ENCODE measurements around the gene FOXP1.

FOXP1 gene

GRCh38 chr3:71454512-71455403 is 128.8 kb downstream of the FOXP1 start:
- Histone ChIP-seq H3K36me3 (replicated peaks) (no peaks in the 10 kb centered on the region), H3K27me3 (replicated peaks) (no peaks in the 10 kb centered on the region), H3K27ac (no peak overlapping the region), H3K4me3 (ENCODE audit: low read depth, low read length) (no peak overlapping the region)
- no peak for DNase-seq
- TF ChIP-seq CTCF (IDR thresholded peaks at IDR 0.05; ENCODE audit: low read depth, low read length, missing control alignments), result no peak
- in situ Hi-C loops (cut with HindIII; ENCODE audit: low pct_ligation_motif_present, low sequenced_read_pairs), result no loop called here

- Histone ChIP-seq H3K27ac (no peak overlapping the region), H3K36me3 (replicated peaks) (no peaks in the 10 kb centered on the region), H3K27me3 (replicated peaks) (no peaks in the 10 kb centered on the region), H3K4me3 (ENCODE audit: low read depth, low read length) (no peak overlapping the region)
- no peak for TF ChIP-seq CTCF (IDR thresholded peaks at IDR 0.05; ENCODE audit: low read depth, low read length, missing control alignments)
- no peak for DNase-seq
- in situ Hi-C loops (cut with HindIII; ENCODE audit: low pct_ligation_motif_present, low sequenced_read_pairs), result no loop called here
Measured at GRCh38 chr3:71453822-71454511, 129.6 kb downstream of the FOXP1 start.

- no peaks in the 10 kb centered on the region for H3K36me3 ChIP-seq (replicated peaks)
- H3K27ac ChIP-seq, result no peak overlapping the region
- H3K4me3 ChIP-seq (ENCODE audit: low read depth, low read length), result no peak overlapping the region
- TF ChIP-seq CTCF (IDR thresholded peaks at IDR 0.05; ENCODE audit: low read depth, low read length, missing control alignments), result no peak
- H3K27me3 ChIP-seq (replicated peaks), result no peaks in the 10 kb centered on the region
- DNase-seq, result no peak
- in situ Hi-C loops (cut with HindIII; ENCODE audit: low pct_ligation_motif_present, low sequenced_read_pairs), result no loop called here
Measured at GRCh38 chr3:71453319-71453718, 130.2 kb downstream of the FOXP1 start.

GRCh38 chr3:71451812-71452211 is 131.7 kb downstream of the FOXP1 start:
- H3K4me3 ChIP-seq (ENCODE audit: low read depth, low read length), result no peak overlapping the region
- no peaks in the 10 kb centered on the region for H3K27me3 ChIP-seq (replicated peaks)
- TF ChIP-seq CTCF (IDR thresholded peaks at IDR 0.05; ENCODE audit: low read depth, low read length, missing control alignments), result no peak
- no peak overlapping the region for H3K27ac ChIP-seq
- in situ Hi-C loops (cut with HindIII; ENCODE audit: low pct_ligation_motif_present, low sequenced_read_pairs), result no loop called here
- DNase-seq, result no peak
- H3K36me3 ChIP-seq (replicated peaks), result no peaks in the 10 kb centered on the region

- no peak overlapping the region for H3K4me3 ChIP-seq (ENCODE audit: low read depth, low read length)
- no peak for DNase-seq
- H3K27ac ChIP-seq, result no peak overlapping the region
Measured at GRCh38 chr3:71451060-71451459, 132.5 kb downstream of the FOXP1 start.

More at GRCh38 chr3:71451060-71451459, 132.5 kb downstream of the FOXP1 start:
- H3K27me3 ChIP-seq (replicated peaks), result no peaks in the 10 kb centered on the region
- in situ Hi-C loops (cut with HindIII; ENCODE audit: low pct_ligation_motif_present, low sequenced_read_pairs), result no loop called here
- no peaks in the 10 kb centered on the region for H3K36me3 ChIP-seq (replicated peaks)
- no peak for TF ChIP-seq CTCF (IDR thresholded peaks at IDR 0.05; ENCODE audit: low read depth, low read length, missing control alignments)
